Endothelial cell of umbilical vein (primary cell): ENCODE data around the gene PCDHA7. TPM values are rescaled to one million over a fixed set of nuclear protein-coding genes. Genes with fewer than 3 reads are reported as not detected.

ENCODE experiments used
- BruUV-seq: library from RNA; stranded (reverse); fragments of 400-500 nt; replicated peaks from 2 replicates; lab custom pipeline; 2021; lab: Mats Ljungman, UMichigan
- CTCF ChIA-PET: fragments of 300-600, 350-600 bp; sonication (Branson Sonifier 250); formaldehyde crosslinking; loops from one replicate; lab custom pipeline; 2021; ENCODE audit warnings: antibody characterized with exemption, inconsistent platforms; lab: Charles Lee
- POLR2A ChIA-PET: fragments of 300-600, 350-600 bp; sonication (Branson Sonifier 250); formaldehyde crosslinking; loops from one replicate; lab custom pipeline; 2021; ENCODE audit warnings: antibody characterized with exemption, inconsistent platforms; lab: Charles Lee
- DNase-seq: peaks from one replicate; pipeline ENCODE4 v3.0.0-alpha.2; 2011; ENCODE audit warnings: low read depth, low spot score
- FAIRE-seq: peaks from 2 replicates; lab custom pipeline; 2011; peaks lifted over from hg19 to GRCh38; lab: Jason Lieb, UNC
- H2AFZ ChIP-seq: 2 replicates; pipeline ENCODE4 v1.6.0; 2012; ENCODE audit warnings: low read depth, low read length, control low read depth, inconsistent platforms
- H3K27ac ChIP-seq: 2 replicates; pipeline ENCODE4 v1.5.1; 2011; ENCODE audit warnings: low read depth, mild to moderate bottlenecking, control low read depth, low read length, moderate library complexity; ENCODE audit not compliant: insufficient read depth
- H3K27me3 ChIP-seq, 2 experiments: 2 replicates each; pipeline versions ENCODE4 v1.6.0 to v1.6.1; 2011; ENCODE audit warnings: low read length in 2 of 2, mixed read lengths in 1 of 2; ENCODE audit not compliant: control insufficient read depth in 2 of 2, insufficient read depth in 2 of 2
- H3K36me3 ChIP-seq, 2 experiments: 2 replicates in 1 of 2; 3 replicates in 1 of 2; pipeline ENCODE4 v1.5.1; 2011; ENCODE audit warnings: low read length in 2 of 2, mild to moderate bottlenecking in 1 of 2, moderate library complexity in 1 of 2; ENCODE audit not compliant: control insufficient read depth in 2 of 2, insufficient read depth in 2 of 2; ENCODE audit errors: extremely low read depth in 1 of 2
- H3K4me1 ChIP-seq: 3 replicates; pipeline ENCODE4 v1.5.1; 2011; ENCODE audit warnings: mild to moderate bottlenecking, low read length; ENCODE audit not compliant: control insufficient read depth, insufficient read depth; ENCODE audit errors: extremely low read depth
- H3K4me2 ChIP-seq: 2 replicates; pipeline ENCODE4 v1.6.1; 2011; ENCODE audit warnings: low read length, control low read depth, mixed read lengths; ENCODE audit not compliant: insufficient read depth
- H3K4me3 ChIP-seq, 3 experiments: fragments of 200-600 bp in 1 of 3; sonication (generic), shearing (Covaris generic) in 1 of 3; replicated peaks in 1 of 3; 2 replicates each; pipeline ENCODE4 v1.5.1; 2011 to 2016; ENCODE audit warnings: control low read depth in 3 of 3, low read length in 3 of 3, mild to moderate bottlenecking in 2 of 3, inconsistent platforms in 1 of 3, low read depth in 1 of 3, moderate library complexity in 1 of 3; ENCODE audit not compliant: insufficient read depth in 1 of 3
- H3K79me2 ChIP-seq: 2 replicates; pipeline ENCODE4 v1.6.0; 2012; ENCODE audit warnings: low read length, inconsistent platforms; ENCODE audit not compliant: control insufficient read depth, insufficient read depth
- H3K9ac ChIP-seq: replicated peaks from 2 replicates; pipeline ENCODE3; 2011; ENCODE audit warnings: low read length, control low read depth; ENCODE audit not compliant: insufficient read depth; ENCODE audit errors: extremely low read depth
- H3K9me1 ChIP-seq: replicated peaks from 3 replicates; pipeline ENCODE4 v1.6.0; 2011; ENCODE audit warnings: mild to moderate bottlenecking, low read length; ENCODE audit not compliant: control insufficient read depth, insufficient read depth; ENCODE audit errors: extremely low read depth
- H3K9me3 ChIP-seq: replicated peaks from 2 replicates; pipeline ENCODE4 v1.5.1; 2012; ENCODE audit warnings: low read length, inconsistent platforms; ENCODE audit not compliant: control insufficient read depth, insufficient read depth
- H4K20me1 ChIP-seq: replicated peaks from 2 replicates; pipeline ENCODE3; 2011; ENCODE audit warnings: mild to moderate bottlenecking, low read length; ENCODE audit not compliant: control insufficient read depth, insufficient read depth; ENCODE audit errors: extremely low read depth
- EZH2 ChIP-seq: IDR thresholded peaks from 2 replicates; pipeline ENCODE4 v1.6.1; 2012; ENCODE audit warnings: borderline replicate concordance, low read depth, mild to moderate bottlenecking, moderate library complexity, low read length, inconsistent platforms; ENCODE audit not compliant: severe bottlenecking
- FOS ChIP-seq: IDR thresholded peaks from 2 replicates; pipeline ENCODE4 v1.6.1; 2011; ENCODE audit warnings: mild to moderate bottlenecking, low read length, moderate library complexity, borderline replicate concordance; ENCODE audit not compliant: insufficient read depth
- GATA2 ChIP-seq: IDR thresholded peaks from 2 replicates; pipeline ENCODE4 v1.7.0; 2011; ENCODE audit warnings: low read depth, mild to moderate bottlenecking, moderate library complexity, mixed read lengths, low read length; ENCODE audit not compliant: insufficient read length, insufficient read depth
- JUN ChIP-seq: IDR thresholded peaks from 2 replicates; pipeline ENCODE4 v1.6.1; 2011; ENCODE audit warnings: borderline replicate concordance, low read depth; ENCODE audit not compliant: insufficient read length, insufficient read depth
- MYC ChIP-seq: IDR thresholded peaks from one replicate; pipeline ENCODE4 v1.6.1; 2011; ENCODE audit warnings: mild to moderate bottlenecking, low read depth, low read length
- POLR2A ChIP-seq: IDR thresholded peaks from 2 replicates; pipeline ENCODE4 v1.6.1; 2012; ENCODE audit warnings: low read depth, mild to moderate bottlenecking, control low read depth, low read length
- POLR2AphosphoS5 ChIP-seq: IDR thresholded peaks from 2 replicates; pipeline ENCODE4 v1.6.1; 2012; ENCODE audit warnings: low read depth, mild to moderate bottlenecking, control low read depth, low read length, moderate library complexity; ENCODE audit not compliant: insufficient read depth
- dilution Hi-C: fragments of 300-500 bp; cut with MboI; formaldehyde crosslinking; loops from one replicate; pipeline ENCODE4 v1.15.0; 2019; ENCODE audit warnings: low sequenced_read_pairs; ENCODE audit not compliant: extremely low pct_ligation_motif_present
- intact Hi-C: fragments of 100-400 bp; cut with micrococcal nuclease; formaldehyde crosslinking; loops from one replicate; pipeline ENCODE4 v1.10.0; 2022
- polyA plus RNA-seq, 4 experiments: library from polyadenylated mRNA; depleted of rRNA in 3 of 4; stranded (reverse) in 3 of 4; unstranded in 1 of 4; fragments of >200 nt; gene quantifications; 2 replicates each; pipeline versions ENCODE4 v1.2.1 to v1.2.3, GENCODE V29; 2011 to 2012; ENCODE audit warnings: missing spikeins in 1 of 4
- total RNA-seq: library from RNA; stranded (reverse); gene quantifications from 2 replicates; pipeline ENCODE4 v1.2.3, GENCODE V29; 2021
- TF ChIP-seq, protein P1 (sequence below): IDR thresholded peaks from 2 replicates; pipeline ENCODE4 v1.6.1; 2011; ENCODE audit not compliant: insufficient read depth, insufficient read length
- TF ChIP-seq, protein P2 (sequence below), 2 donors: IDR thresholded peaks; 1 replicate in 1 of 2; 2 replicates in 1 of 2; pipeline ENCODE4 v1.5.1; 2011; ENCODE audit warnings: low read length in 2 of 2, mild to moderate bottlenecking in 2 of 2, moderate library complexity in 2 of 2, control low read depth in 1 of 2, inconsistent platforms in 1 of 2, low read depth in 1 of 2; ENCODE audit not compliant: insufficient read depth in 1 of 2; ENCODE audit errors: extremely low read depth in 1 of 2

The PCDHA7 gene
- total and polyA plus RNA-seq, 2 donors (not counting 3 experiments of a cell fraction or from before 2014, with no cell fraction given): 0.07 TPM; not detected in 1

DNA sequence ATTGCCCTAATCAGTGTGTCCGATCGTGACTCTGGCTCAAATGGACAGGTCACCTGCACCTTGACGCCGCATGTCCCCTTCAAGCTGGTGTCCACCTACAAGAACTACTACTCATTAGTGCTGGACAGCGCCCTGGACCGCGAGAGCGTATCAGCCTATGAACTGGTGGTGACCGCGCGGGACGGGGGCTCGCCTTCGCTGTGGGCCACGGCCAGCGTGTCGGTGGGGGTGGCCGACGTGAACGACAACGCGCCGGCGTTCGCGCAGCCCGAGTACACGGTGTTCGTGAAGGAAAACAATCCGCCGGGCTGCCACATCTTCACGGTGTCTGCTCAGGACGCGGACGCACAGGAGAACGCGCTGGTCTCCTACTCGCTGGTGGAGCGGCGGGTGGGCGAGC lies 49.3 kb downstream of the PCDHA7 start:
- BruUV-seq: no TSS peak
- H3K36me3 ChIP-seq: no peaks in the 10 kb centered on the region
- no peaks in the 10 kb centered on the region for H3K9me3 ChIP-seq
- H3K27ac ChIP-seq: no peak overlapping the region
- H3K4me3 ChIP-seq: no peak overlapping the region
- peaks cover 0 to 5% of the 10 kb centered on the region in 2 experiments for H3K27me3 ChIP-seq
- no peak for FAIRE-seq
- DNase-seq: no peak
- intact Hi-C loops: loop anchor here (5.0 kb wide), 1 partner anchor 44 kb away; the partner anchor contains the start of gene PCDHAC1
- H2AFZ ChIP-seq: no peak overlapping the region
- no peak overlapping the region for H3K4me2 ChIP-seq
- H3K4me1 ChIP-seq: no peaks in the 10 kb centered on the region
- no peaks in the 10 kb centered on the region for H3K9me1 ChIP-seq
- CTCF ChIA-PET: interaction anchor here (2.2 kb wide), 1 partner anchor 157 kb away, joined by 12 read pairs; no protein-coding TSS in a partner anchor
- no peak overlapping the region for H3K9ac ChIP-seq
- no peak for TF ChIP-seq FOS
- no peak for TF ChIP-seq EZH2
- TF ChIP-seq, protein P1, sequence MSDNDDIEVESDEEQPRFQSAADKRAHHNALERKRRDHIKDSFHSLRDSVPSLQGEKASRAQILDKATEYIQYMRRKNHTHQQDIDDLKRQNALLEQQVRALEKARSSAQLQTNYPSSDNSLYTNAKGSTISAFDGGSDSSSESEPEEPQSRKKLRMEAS: no peak
- no peak for TF ChIP-seq POLR2AphosphoS5
- TF ChIP-seq MYC: no peak
- TF ChIP-seq POLR2A: no peak
- no peak for TF ChIP-seq JUN
- TF ChIP-seq, protein P2, sequence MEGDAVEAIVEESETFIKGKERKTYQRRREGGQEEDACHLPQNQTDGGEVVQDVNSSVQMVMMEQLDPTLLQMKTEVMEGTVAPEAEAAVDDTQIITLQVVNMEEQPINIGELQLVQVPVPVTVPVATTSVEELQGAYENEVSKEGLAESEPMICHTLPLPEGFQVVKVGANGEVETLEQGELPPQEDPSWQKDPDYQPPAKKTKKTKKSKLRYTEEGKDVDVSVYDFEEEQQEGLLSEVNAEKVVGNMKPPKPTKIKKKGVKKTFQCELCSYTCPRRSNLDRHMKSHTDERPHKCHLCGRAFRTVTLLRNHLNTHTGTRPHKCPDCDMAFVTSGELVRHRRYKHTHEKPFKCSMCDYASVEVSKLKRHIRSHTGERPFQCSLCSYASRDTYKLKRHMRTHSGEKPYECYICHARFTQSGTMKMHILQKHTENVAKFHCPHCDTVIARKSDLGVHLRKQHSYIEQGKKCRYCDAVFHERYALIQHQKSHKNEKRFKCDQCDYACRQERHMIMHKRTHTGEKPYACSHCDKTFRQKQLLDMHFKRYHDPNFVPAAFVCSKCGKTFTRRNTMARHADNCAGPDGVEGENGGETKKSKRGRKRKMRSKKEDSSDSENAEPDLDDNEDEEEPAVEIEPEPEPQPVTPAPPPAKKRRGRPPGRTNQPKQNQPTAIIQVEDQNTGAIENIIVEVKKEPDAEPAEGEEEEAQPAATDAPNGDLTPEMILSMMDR (IDR thresholded peaks at IDR 0.05; ENCODE audit: extremely low read depth in 1 of 2, insufficient read depth in 1 of 2, low read depth in 1 of 2, low read length in 2 of 2): no peak
- TF ChIP-seq GATA2: no peak
- dilution Hi-C loops: no loop called here
- POLR2A ChIA-PET: no interaction called here
- H4K20me1 ChIP-seq: no peaks in the 10 kb centered on the region
- no peaks in the 10 kb centered on the region for H3K79me2 ChIP-seq
